Mesenchymal stem cell (in vitro differentiated cells and primary cell): ENCODE data around the gene CYRIA.
A peak's percentile ranks its signal among the peaks of the same experiment; 100 is the strongest.

Experiments used
- DNase-seq: peaks from one replicate; pipeline ENCODE4 v3.0.0-alpha.2; 2013
- H2AFZ ChIP-seq: one replicate; pipeline ENCODE4 v1.6.1; 2013; ENCODE audit warnings: low read depth, mild to moderate bottlenecking, control low read depth, inconsistent platforms, low read length, moderate library complexity
- H2AK5ac ChIP-seq: 2 replicates; pipeline ENCODE4 v1.6.1; 2013; ENCODE audit warnings: low read length, moderate library complexity, mild to moderate bottlenecking, inconsistent platforms; ENCODE audit not compliant: severe bottlenecking
- H2BK120ac ChIP-seq: one replicate; pipeline ENCODE4 v1.6.1; 2013; ENCODE audit warnings: low read depth, mild to moderate bottlenecking, inconsistent platforms, low read length, moderate library complexity
- H2BK12ac ChIP-seq, 2 experiments: one replicate each; pipeline ENCODE4 v1.6.1; 2013; ENCODE audit warnings: inconsistent platforms in 2 of 2, low read length in 2 of 2, mild to moderate bottlenecking in 2 of 2, moderate library complexity in 2 of 2, control low read depth in 1 of 2
- H2BK15ac ChIP-seq: one replicate; pipeline ENCODE4 v1.6.1; 2013; ENCODE audit warnings: mild to moderate bottlenecking, low read depth, inconsistent platforms; ENCODE audit not compliant: poor library complexity, severe bottlenecking
- H2BK5ac ChIP-seq: 2 replicates; pipeline ENCODE4 v1.6.1; 2013; ENCODE audit warnings: low read depth, mild to moderate bottlenecking, low read length, control low read depth, inconsistent platforms; ENCODE audit not compliant: poor library complexity, severe bottlenecking
- H3K14ac ChIP-seq, 2 experiments: one replicate each; pipeline ENCODE4 v1.6.1; 2013; ENCODE audit warnings: inconsistent platforms in 2 of 2, low read length in 2 of 2, control low read depth in 1 of 2, mild to moderate bottlenecking in 1 of 2, moderate library complexity in 1 of 2
- H3K18ac ChIP-seq, 2 experiments: one replicate each; pipeline ENCODE4 v1.6.1; 2013; ENCODE audit warnings: inconsistent platforms in 2 of 2, low read length in 2 of 2, control low read depth in 1 of 2, low read depth in 1 of 2, mild to moderate bottlenecking in 1 of 2
- H3K23ac ChIP-seq, 2 experiments: one replicate each; pipeline ENCODE4 v1.6.1; 2013; ENCODE audit warnings: inconsistent platforms in 2 of 2, low read length in 2 of 2, mild to moderate bottlenecking in 2 of 2, moderate library complexity in 2 of 2, control low read depth in 1 of 2
- H3K27ac ChIP-seq: 2 replicates; pipeline ENCODE4 v1.5.1; 2013; ENCODE audit warnings: mild to moderate bottlenecking, moderate library complexity, low read length, control low read depth, inconsistent platforms; ENCODE audit not compliant: poor library complexity, severe bottlenecking
- H3K27me3 ChIP-seq, 2 experiments: 2 replicates each; pipeline versions ENCODE4 v1.6.1 to v1.7.0; 2013; ENCODE audit warnings: low read length in 2 of 2, mild to moderate bottlenecking in 2 of 2, moderate library complexity in 2 of 2, control low read depth in 1 of 2, inconsistent platforms in 1 of 2; ENCODE audit not compliant: control insufficient read depth in 1 of 2, insufficient read depth in 1 of 2
- H3K36me3 ChIP-seq, 2 experiments: 2 replicates each; pipeline versions ENCODE4 v1.6.1 to v1.7.0; 2013; ENCODE audit warnings: low read length in 2 of 2, control low read depth in 1 of 2, inconsistent platforms in 1 of 2, low read depth in 1 of 2, mild to moderate bottlenecking in 1 of 2; ENCODE audit not compliant: insufficient read depth in 2 of 2, control insufficient read depth in 1 of 2
- H3K4ac ChIP-seq, 2 experiments: one replicate each; pipeline ENCODE4 v1.6.1; 2013; ENCODE audit warnings: inconsistent platforms in 2 of 2, low read length in 2 of 2, mild to moderate bottlenecking in 2 of 2, moderate library complexity in 2 of 2, control low read depth in 1 of 2, low read depth in 1 of 2
- H3K4me1 ChIP-seq: 2 replicates; pipeline ENCODE4 v1.6.1; 2013; ENCODE audit warnings: low read depth, low read length, control low read depth; ENCODE audit not compliant: control insufficient read depth, insufficient read depth
- H3K4me2 ChIP-seq: 2 replicates; pipeline ENCODE4 v1.6.1; 2013; ENCODE audit warnings: low read length, mild to moderate bottlenecking, inconsistent platforms; ENCODE audit not compliant: poor library complexity, severe bottlenecking
- H3K4me3 ChIP-seq, 2 experiments: 2 replicates each; pipeline versions ENCODE4 v1.5.1 to v1.7.0; 2013; ENCODE audit warnings: low read length in 2 of 2, mild to moderate bottlenecking in 2 of 2, control low read depth in 1 of 2, low read depth in 1 of 2; ENCODE audit not compliant: insufficient read depth in 1 of 2
- H3K79me1 ChIP-seq: replicated peaks from 2 replicates; pipeline ENCODE4 v1.6.1; 2013; ENCODE audit warnings: mild to moderate bottlenecking, control low read depth, low read length, inconsistent platforms; ENCODE audit not compliant: poor library complexity, severe bottlenecking
- H3K9ac ChIP-seq: 2 replicates; pipeline ENCODE4 v1.7.0; 2013; ENCODE audit warnings: mild to moderate bottlenecking, low read length, moderate library complexity
- H3K9me3 ChIP-seq: 2 replicates; pipeline ENCODE4 v1.7.0; 2013; ENCODE audit warnings: mild to moderate bottlenecking, low read length; ENCODE audit not compliant: control insufficient read depth
- H4K8ac ChIP-seq: one replicate; pipeline ENCODE4 v1.6.1; 2013; ENCODE audit warnings: inconsistent platforms, mild to moderate bottlenecking, low read length, moderate library complexity
- H4K91ac ChIP-seq: one replicate; pipeline ENCODE4 v1.6.1; 2013; ENCODE audit warnings: mild to moderate bottlenecking, low read length, inconsistent platforms
- WGBS: methylation state at CpG from one replicate; pipeline ENCODE4 v1.1.7; 2013; ENCODE audit warnings: mixed read lengths; 5-methylcytosine and 5-hydroxymethylcytosine counted together

Gene CYRIA

GRCh38 chr2:16664809-16665747, 556 bp downstream of the CYRIA start:
- Histone ChIP-seq H3K4me1 (peaks cover 29% of the 10 kb centered on the region), H2BK15ac (peak overlapping the region; percentile 82), H3K9ac (peak overlapping the region; percentile 82), H3K36me3 (no peaks in the 10 kb centered on the region), H3K4me2 (peak overlapping the region; percentile 81), H3K18ac (peak overlapping the region; percentile 67 to 84), H4K8ac (peak overlapping the region; percentile 21), H3K79me1 (no peaks in the 10 kb centered on the region), H3K4ac (peak overlapping the region; percentile 27 to 69), H2BK120ac (peak overlapping the region; percentile 65), H3K27ac (peak overlapping the region; percentile 5), H2BK5ac (peak overlapping the region; percentile 71), H3K14ac (peak overlapping the region in 1 of 2 experiments; percentile 80), H3K23ac (peak overlapping the region in 1 of 2 experiments; percentile 74), H3K27me3 (peaks cover 0 to 9% of the 10 kb centered on the region in 2 experiments), H4K91ac (no peak overlapping the region), H2BK12ac (peak overlapping the region; percentile 65 to 84), H3K9me3 (no peaks in the 10 kb centered on the region), H2AK5ac (no peak overlapping the region), H2AFZ (no peak overlapping the region), H3K4me3 (peak overlapping the region; percentile 78 to 83)
- DNase-seq, result no peak
- 38% methylated on average over 6 of the region's 34 CpGs for WGBS

GRCh38 chr2:16664052-16664731, 1.4 kb downstream of the CYRIA start:
- H3K79me1 ChIP-seq, result no peaks in the 10 kb centered on the region
- H4K8ac ChIP-seq, result peak overlapping the region; percentile 59
- H2BK5ac ChIP-seq, result no peak overlapping the region
- peak overlapping the region; percentile 27 to 47 for H3K4ac ChIP-seq
- 43% methylated on average over 8 of the region's 9 CpGs for WGBS
- H2AFZ ChIP-seq, result no peak overlapping the region
- H2BK12ac ChIP-seq, result peak overlapping the region; percentile 32 to 65
- peak overlapping the region; percentile 70 for H2BK15ac ChIP-seq
- peaks cover 0 to 3% of the 10 kb centered on the region in 2 experiments for H3K36me3 ChIP-seq
- H3K4me1 ChIP-seq, result peaks cover 29% of the 10 kb centered on the region
- DNase-seq, result peak; percentile 96
- no peak overlapping the region for H2AK5ac ChIP-seq
- no peaks in the 10 kb centered on the region for H3K9me3 ChIP-seq
- peak overlapping the region; percentile 81 for H3K4me2 ChIP-seq
- H3K27ac ChIP-seq, result peak overlapping the region; percentile 12
- H3K14ac ChIP-seq, result no peak overlapping the region
- H3K27me3 ChIP-seq, result peaks cover 0 to 9% of the 10 kb centered on the region in 2 experiments
- H3K4me3 ChIP-seq, result peak overlapping the region; percentile 78 to 83
- H3K9ac ChIP-seq, result peak overlapping the region; percentile 82
- H4K91ac ChIP-seq, result peak overlapping the region; percentile 81
- peak overlapping the region; percentile 77 for H2BK120ac ChIP-seq
- no peak overlapping the region for H3K23ac ChIP-seq
- H3K18ac ChIP-seq, result peak overlapping the region; percentile 41 to 67

GRCh38 chr2:16663121-16663905, 2.3 kb downstream of the CYRIA start:
- Histone ChIP-seq H2BK5ac (no peak overlapping the region), H2BK15ac (no peak overlapping the region), H3K4me1 (peaks cover 32% of the 10 kb centered on the region), H3K18ac (peak overlapping the region in 1 of 2 experiments; percentile 28), H2AFZ (no peak overlapping the region), H3K9ac (no peak overlapping the region), H3K4me2 (peak overlapping the region; percentile 81), H3K4me3 (no peak overlapping the region), H3K36me3 (peaks cover 0 to 3% of the 10 kb centered on the region in 2 experiments), H3K4ac (peak overlapping the region in 1 of 2 experiments; percentile 47), H3K79me1 (no peaks in the 10 kb centered on the region), H2AK5ac (peak overlapping the region; percentile 58), H2BK120ac (no peak overlapping the region), H3K27me3 (peaks cover 0 to 9% of the 10 kb centered on the region in 2 experiments), H4K91ac (no peak overlapping the region), H4K8ac (no peak overlapping the region), H2BK12ac (peak overlapping the region in 1 of 2 experiments; percentile 59), H3K14ac (no peak overlapping the region), H3K9me3 (no peaks in the 10 kb centered on the region), H3K27ac (peak overlapping the region; percentile 19), H3K23ac (no peak overlapping the region)
- DNase-seq, result peak; percentile 36
- 83% methylated on average over 4 of the region's 4 CpGs for WGBS
